Bladder microvascular endothelial cell (primary cell): Measurements from ENCODE around the gene ACAD11. TPM values are rescaled to one million over a fixed set of nuclear protein-coding genes. Genes with fewer than 3 reads are reported as not detected.

ENCODE experiments used
- total RNA-seq: library from RNA; depleted of rRNA; stranded (reverse); fragments of >200 nt; gene quantifications from 2 replicates; pipeline ENCODE4 v1.2.3, GENCODE V29; 2014

Gene ACAD11
- 14.2 and 39.6 TPM in 2 replicates for total RNA-seq

GRCh38 chr3:132659365-132660051 is at the start of gene ACAD11:
TSS of gene ACAD11 (minus strand) at chr3:132659809. CDS start at chr3:132659751, 58 bp downstream.

GRCh38 chr3:132660052-132660810 is 622 bp upstream of the ACAD11 start, which contains the start of gene UBA5:
TSS of gene UBA5 (plus strand) at chr3:132660329. CDS start at chr3:132660538, 209 bp downstream.

GRCh38 chr3:132596816-132597433 is 62.7 kb downstream of the ACAD11 start, which contains the start of gene ACKR4:
TSS of gene ACKR4 (plus strand) at chr3:132597270. CDS start at chr3:132600398, 3,128 bp downstream.

Other genes with a start within 250 kb of the ACAD11 start
- 53.9 and 87.4 TPM in 2 replicates for gene DNAJC13, start 242.3 kb downstream of the ACAD11 start, total RNA-seq
- gene ACKR4, start 62.5 kb downstream of the ACAD11 start, total RNA-seq: 0.49 and 0.50 TPM in 2 replicates
- gene UBA5, start 520 bp upstream of the ACAD11 start, total RNA-seq: 26.2 and 34.6 TPM in 2 replicates
- gene NPHP3, start 62.6 kb upstream of the ACAD11 start, total RNA-seq: 14.1 and 36.5 TPM in 2 replicates